Thyroid gland (tissue), 4 donors: Measurements from ENCODE around the gene PVALB.

Experiments
- CTCF ChIP-seq, 6 experiments: fragments of 200-600 bp in 3 of 6; fragments of 450-650 bp in 3 of 6; sonication (generic) in 3 of 6; IDR thresholded peaks; one replicate each; pipeline ENCODE4 v1.5.1; 2016 to 2019; ENCODE audit warnings: antibody characterized with exemption in 6 of 6, mild to moderate bottlenecking in 2 of 6, inconsistent platforms in 1 of 6, moderate library complexity in 1 of 6
- POLR2A ChIP-seq, 2 donors: fragments of 450-650 bp; IDR thresholded peaks; one replicate each; pipeline ENCODE4 v1.6.1; 2017; ENCODE audit warnings: antibody characterized with exemption in 2 of 2, mild to moderate bottlenecking in 2 of 2, moderate library complexity in 1 of 2

DNA sequence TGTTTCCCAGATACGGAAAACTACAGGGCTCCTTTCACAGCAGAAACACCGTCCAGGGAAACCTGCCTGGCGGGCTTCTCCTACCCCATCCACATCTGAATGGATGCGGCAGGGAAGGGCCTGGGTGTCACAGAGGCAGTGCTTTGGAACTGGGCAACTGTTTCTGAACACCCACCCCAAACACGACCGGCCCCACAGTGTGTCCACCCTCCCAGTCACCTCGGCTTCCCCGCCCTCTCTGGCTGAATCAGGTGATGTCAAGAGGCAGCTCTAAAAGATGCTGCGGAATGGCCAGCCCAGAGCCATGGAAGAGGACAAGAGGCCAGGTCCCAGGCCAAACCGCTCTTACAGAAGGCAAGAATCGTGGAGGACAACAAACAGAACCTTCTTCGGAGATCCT lies 62.9 kb downstream of the PVALB start:
- TF ChIP-seq CTCF (IDR thresholded peaks at IDR 0.05) (no peak), POLR2A (IDR thresholded peaks at IDR 0.05) (no peak)
